ENCODE data around the gene UBR4. TPM values are rescaled to one million over a fixed set of nuclear protein-coding genes. Genes with fewer than 3 reads are reported as not detected.

The UBR4 gene
- total RNA-seq, 2 experiments from 2014 or later = 139 to 155 TPM

GRCh38 chr1:19110257-19110927, 99.7 kb downstream of the UBR4 start:
- no peak for DNase-seq
- peaks cover 21% of the 10 kb centered on the region for H3K36me3 Mint-ChIP-seq
- H3K4me1 Mint-ChIP-seq = no peaks in the 10 kb centered on the region
- POLR2A ChIA-PET = no interaction called here
- no peaks in the 10 kb centered on the region for H3K9me3 Mint-ChIP-seq
- H3K27ac Mint-ChIP-seq = no peak overlapping the region
- no peaks in the 10 kb centered on the region for H3K27me3 Mint-ChIP-seq
- H3K4me3 Mint-ChIP-seq = no peak overlapping the region
- ATAC-seq (ENCODE audit: low read depth) = no peak

GRCh38 chr1:19109545-19109944, 100.5 kb downstream of the UBR4 start:
- Mint-ChIP-seq H3K9me3 (no peaks in the 10 kb centered on the region), H3K27me3 (no peaks in the 10 kb centered on the region)

DNA sequence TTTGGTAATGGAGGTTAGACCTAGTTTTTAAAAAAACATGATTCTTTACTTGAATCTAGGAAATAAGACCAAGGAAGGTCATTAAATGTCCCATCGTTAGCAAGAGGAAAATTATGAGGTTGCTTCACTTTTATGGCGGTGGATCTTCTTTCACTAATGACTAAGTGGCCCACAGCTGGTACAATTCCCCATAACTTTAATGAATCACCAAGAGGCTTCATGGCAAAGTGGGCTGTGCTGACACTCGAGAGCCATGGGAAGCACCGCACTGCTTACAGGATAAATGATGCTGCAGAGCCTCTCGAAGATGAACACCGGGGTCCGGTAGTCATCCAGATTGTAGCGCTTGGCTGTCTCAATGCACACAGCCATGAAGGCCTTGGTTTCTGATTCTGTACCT, 108.8 kb downstream of the UBR4 start:
- Mint-ChIP-seq H3K4me1 (no peaks in the 10 kb centered on the region), H3K27ac (no peak overlapping the region), H3K9me3 (no peaks in the 10 kb centered on the region), H3K27me3 (no peaks in the 10 kb centered on the region), H3K4me3 (no peak overlapping the region), H3K36me3 (peaks cover 17% of the 10 kb centered on the region)
- DNase-seq (no peak), ATAC-seq (ENCODE audit: low read depth) (no peak)
- POLR2A ChIA-PET = no interaction called here

More at GRCh38 chr1:19109545-19109944, 100.5 kb downstream of the UBR4 start:
- no peak overlapping the region for H3K4me3 Mint-ChIP-seq
- POLR2A ChIA-PET = no interaction called here
- ATAC-seq (ENCODE audit: low read depth) = no peak
- H3K27ac Mint-ChIP-seq = no peak overlapping the region
- H3K4me1 Mint-ChIP-seq = no peaks in the 10 kb centered on the region
- peaks cover 16% of the 10 kb centered on the region for H3K36me3 Mint-ChIP-seq
- DNase-seq = no peak

- no peak overlapping the region for H3K27ac Mint-ChIP-seq
- POLR2A ChIA-PET = no interaction called here
These were observed 110.0 kb downstream of the UBR4 start for GRCh38 chr1:19100028-19100427.

GRCh38 chr1:19096990-19097389, 113.1 kb downstream of the UBR4 start:
- H3K4me1 Mint-ChIP-seq = no peaks in the 10 kb centered on the region
- ATAC-seq (ENCODE audit: low read depth) (no peak), DNase-seq (no peak)
- H3K27ac Mint-ChIP-seq = no peak overlapping the region
- peaks cover 28% of the 10 kb centered on the region for H3K36me3 Mint-ChIP-seq
- POLR2A ChIA-PET = no interaction called here
- no peaks in the 10 kb centered on the region for H3K9me3 Mint-ChIP-seq
- no peaks in the 10 kb centered on the region for H3K27me3 Mint-ChIP-seq
- H3K4me3 Mint-ChIP-seq = no peak overlapping the region

More at GRCh38 chr1:19100028-19100427, 110.0 kb downstream of the UBR4 start:
- ATAC-seq (ENCODE audit: low read depth) (no peak), DNase-seq (no peak)
- Mint-ChIP-seq H3K4me1 (no peaks in the 10 kb centered on the region), H3K9me3 (no peaks in the 10 kb centered on the region), H3K4me3 (no peak overlapping the region), H3K36me3 (peaks cover 20% of the 10 kb centered on the region), H3K27me3 (no peaks in the 10 kb centered on the region)

- Mint-ChIP-seq H3K36me3 (peaks cover 30% of the 10 kb centered on the region), H3K4me3 (no peak overlapping the region), H3K27ac (no peak overlapping the region), H3K27me3 (no peaks in the 10 kb centered on the region), H3K4me1 (no peaks in the 10 kb centered on the region), H3K9me3 (no peaks in the 10 kb centered on the region)
- ATAC-seq (ENCODE audit: low read depth) = no peak
- DNase-seq = no peak
- POLR2A ChIA-PET = no interaction called here
These were observed 113.8 kb downstream of the UBR4 start for GRCh38 chr1:19096036-19096833.

GRCh38 chr1:19091196-19091953, 118.7 kb downstream of the UBR4 start:
- no peaks in the 10 kb centered on the region for H3K9me3 Mint-ChIP-seq
- no peak overlapping the region for H3K27ac Mint-ChIP-seq
- H3K36me3 Mint-ChIP-seq = peaks cover 41% of the 10 kb centered on the region
- DNase-seq = no peak
- POLR2A ChIA-PET = no interaction called here
- H3K4me1 Mint-ChIP-seq = peaks cover 2% of the 10 kb centered on the region
- no peaks in the 10 kb centered on the region for H3K27me3 Mint-ChIP-seq
- no peak for ATAC-seq (ENCODE audit: low read depth)
- H3K4me3 Mint-ChIP-seq = no peak overlapping the region

GRCh38 chr1:19089524-19089923, 120.5 kb downstream of the UBR4 start:
- ATAC-seq (ENCODE audit: low read depth) (no peak), DNase-seq (no peak)
- POLR2A ChIA-PET = interaction anchor here (0.5 kb wide), 1 partner anchor 622 kb away, joined by 4 read pairs; no protein-coding TSS in a partner anchor
- no peaks in the 10 kb centered on the region for H3K9me3 Mint-ChIP-seq
- peaks cover 2% of the 10 kb centered on the region for H3K4me1 Mint-ChIP-seq
- no peaks in the 10 kb centered on the region for H3K27me3 Mint-ChIP-seq
- no peak overlapping the region for H3K4me3 Mint-ChIP-seq
- H3K36me3 Mint-ChIP-seq = peaks cover 40% of the 10 kb centered on the region
- no peak overlapping the region for H3K27ac Mint-ChIP-seq

- peaks cover 3% of the 10 kb centered on the region for H3K4me1 Mint-ChIP-seq
- H3K27me3 Mint-ChIP-seq = no peaks in the 10 kb centered on the region
- no peak overlapping the region for H3K4me3 Mint-ChIP-seq
- H3K36me3 Mint-ChIP-seq = peaks cover 41% of the 10 kb centered on the region
- POLR2A ChIA-PET = interaction anchor here (1.1 kb wide), 1 partner anchor 14 kb away, joined by 3 read pairs; no protein-coding TSS in a partner anchor
- no peak overlapping the region for H3K27ac Mint-ChIP-seq
- ATAC-seq (ENCODE audit: low read depth) = no peak
- H3K9me3 Mint-ChIP-seq = no peaks in the 10 kb centered on the region
- no peak for DNase-seq
These were observed 121.2 kb downstream of the UBR4 start for GRCh38 chr1:19088717-19089442.

- peaks cover 11% of the 10 kb centered on the region for H3K4me1 Mint-ChIP-seq
- no peaks in the 10 kb centered on the region for H3K27me3 Mint-ChIP-seq
- H3K36me3 Mint-ChIP-seq = peaks cover 38% of the 10 kb centered on the region
- no peak overlapping the region for H3K4me3 Mint-ChIP-seq
- ATAC-seq (ENCODE audit: low read depth) (no peak), DNase-seq (no peak)
- POLR2A ChIA-PET = interaction anchor here (1.1 kb wide), 1 partner anchor 13 kb away, joined by 3 read pairs; no protein-coding TSS in a partner anchor
- H3K9me3 Mint-ChIP-seq = no peaks in the 10 kb centered on the region
- H3K27ac Mint-ChIP-seq = no peak overlapping the region
These were observed 122.1 kb downstream of the UBR4 start for GRCh38 chr1:19087737-19088594.

- Mint-ChIP-seq H3K9me3 (no peaks in the 10 kb centered on the region), H3K4me3 (no peak overlapping the region), H3K36me3 (peaks cover 37% of the 10 kb centered on the region), H3K27ac (no peak overlapping the region), H3K4me1 (peaks cover 12% of the 10 kb centered on the region), H3K27me3 (no peaks in the 10 kb centered on the region)
- POLR2A ChIA-PET = no interaction called here
- DNase-seq = no peak
- no peak for ATAC-seq (ENCODE audit: low read depth)
These were observed 122.9 kb downstream of the UBR4 start for GRCh38 chr1:19087017-19087736.
